HL-60 (cell line): ENCODE results near the gene TRIM6.

Source experiments
- GABPA ChIP-seq: IDR thresholded peaks from 2 replicates; pipeline ENCODE4 v1.6.1; 2012; ENCODE audit warnings: low read depth
- TF ChIP-seq, protein P1 (sequence below): IDR thresholded peaks from one replicate; pipeline ENCODE4 v1.5.1; 2011; ENCODE audit warnings: low read length, control low read depth, inconsistent platforms; ENCODE audit not compliant: insufficient read depth

DNA sequence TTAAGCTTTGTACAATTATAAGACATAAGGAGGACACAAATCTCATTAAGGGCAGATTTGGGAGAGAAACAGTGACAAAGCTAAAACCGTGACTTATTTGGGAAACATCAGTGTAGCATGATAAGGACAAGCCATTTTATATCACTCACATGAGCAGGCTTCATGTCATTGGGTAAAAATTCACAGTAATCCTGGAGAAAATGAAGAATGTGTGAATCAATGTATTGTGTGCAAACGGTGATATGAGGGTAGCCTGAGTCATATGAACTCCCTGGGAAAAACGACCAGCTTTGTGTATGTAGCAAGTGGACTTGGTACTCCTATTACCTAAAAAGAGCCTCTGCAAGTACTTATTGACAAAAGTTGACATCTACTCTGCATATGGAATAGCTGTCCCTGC, 22.4 kb downstream of the TRIM6 start:
- TF ChIP-seq, protein P1, sequence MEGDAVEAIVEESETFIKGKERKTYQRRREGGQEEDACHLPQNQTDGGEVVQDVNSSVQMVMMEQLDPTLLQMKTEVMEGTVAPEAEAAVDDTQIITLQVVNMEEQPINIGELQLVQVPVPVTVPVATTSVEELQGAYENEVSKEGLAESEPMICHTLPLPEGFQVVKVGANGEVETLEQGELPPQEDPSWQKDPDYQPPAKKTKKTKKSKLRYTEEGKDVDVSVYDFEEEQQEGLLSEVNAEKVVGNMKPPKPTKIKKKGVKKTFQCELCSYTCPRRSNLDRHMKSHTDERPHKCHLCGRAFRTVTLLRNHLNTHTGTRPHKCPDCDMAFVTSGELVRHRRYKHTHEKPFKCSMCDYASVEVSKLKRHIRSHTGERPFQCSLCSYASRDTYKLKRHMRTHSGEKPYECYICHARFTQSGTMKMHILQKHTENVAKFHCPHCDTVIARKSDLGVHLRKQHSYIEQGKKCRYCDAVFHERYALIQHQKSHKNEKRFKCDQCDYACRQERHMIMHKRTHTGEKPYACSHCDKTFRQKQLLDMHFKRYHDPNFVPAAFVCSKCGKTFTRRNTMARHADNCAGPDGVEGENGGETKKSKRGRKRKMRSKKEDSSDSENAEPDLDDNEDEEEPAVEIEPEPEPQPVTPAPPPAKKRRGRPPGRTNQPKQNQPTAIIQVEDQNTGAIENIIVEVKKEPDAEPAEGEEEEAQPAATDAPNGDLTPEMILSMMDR: no peak
- no peak for TF ChIP-seq GABPA
